NCI-H1694 (cell line): Measurements from ENCODE around the gene LSM14A.
"Not testable (repeated sequence)": the region's sequence is repeated elsewhere in the genome, so short reads cannot be mapped to it uniquely, and the experiment has no call there.

Experiments used
- DNase-seq: peaks from one replicate; lab custom pipeline; 2025; lab: John Stamatoyannopoulos, UW

Gene LSM14A

DNA sequence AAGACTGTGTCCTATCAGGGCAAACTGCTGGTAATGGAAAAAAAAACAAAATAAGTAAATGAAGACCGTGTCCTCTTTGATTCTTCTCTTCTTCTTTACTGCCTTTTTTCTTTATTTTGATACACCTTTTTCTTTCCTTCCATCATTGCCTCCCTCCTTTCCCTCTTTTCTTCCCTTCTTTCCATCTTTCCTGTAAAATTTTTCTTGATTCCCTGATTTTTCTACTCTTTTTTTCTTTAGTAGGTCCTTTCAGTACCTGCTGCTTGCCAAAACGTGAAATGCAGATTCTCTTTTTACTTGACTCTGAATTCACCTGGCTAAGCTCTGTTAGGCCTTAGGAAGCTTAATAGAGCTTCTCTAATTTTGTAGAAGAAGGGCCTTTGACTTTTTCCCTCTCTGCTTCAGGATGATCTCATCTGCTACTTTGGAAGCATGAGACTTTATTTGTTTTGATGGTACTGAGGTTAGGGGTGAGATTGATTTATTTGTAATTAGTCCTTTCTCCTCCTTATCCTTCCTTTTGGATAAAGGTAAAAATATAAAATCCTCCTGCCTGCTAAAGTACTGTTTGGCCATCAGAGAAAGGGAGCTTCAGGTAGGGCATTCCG is 19.2 kb downstream of the LSM14A start:
- no peak for DNase-seq

GRCh38 chr19:34193439-34193838 is 21.1 kb downstream of the LSM14A start:
- no peak for DNase-seq

GRCh38 chr19:34193876-34194275 is 21.6 kb downstream of the LSM14A start:
- DNase-seq = no peak

DNA sequence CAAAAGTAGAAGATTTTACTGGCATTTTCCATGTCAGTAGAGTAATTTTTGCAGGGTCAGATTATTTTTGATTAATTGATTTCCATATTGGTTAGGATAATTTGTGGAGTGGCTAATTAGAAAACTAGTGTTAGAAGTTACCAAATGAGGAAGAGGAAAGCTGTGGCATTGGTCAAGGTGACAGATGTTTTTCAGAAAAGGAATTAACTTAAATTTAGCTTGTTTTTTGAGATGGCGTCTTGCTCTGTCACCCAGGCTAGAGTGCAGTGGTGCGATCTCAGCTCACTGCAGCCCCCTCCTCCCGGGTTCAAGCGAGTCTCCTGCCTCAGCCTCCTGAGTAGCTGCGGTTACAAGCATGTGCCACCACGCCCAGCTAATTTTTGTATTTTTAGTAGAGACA is 28.8 kb downstream of the LSM14A start:
- DNase-seq = no peak

DNA sequence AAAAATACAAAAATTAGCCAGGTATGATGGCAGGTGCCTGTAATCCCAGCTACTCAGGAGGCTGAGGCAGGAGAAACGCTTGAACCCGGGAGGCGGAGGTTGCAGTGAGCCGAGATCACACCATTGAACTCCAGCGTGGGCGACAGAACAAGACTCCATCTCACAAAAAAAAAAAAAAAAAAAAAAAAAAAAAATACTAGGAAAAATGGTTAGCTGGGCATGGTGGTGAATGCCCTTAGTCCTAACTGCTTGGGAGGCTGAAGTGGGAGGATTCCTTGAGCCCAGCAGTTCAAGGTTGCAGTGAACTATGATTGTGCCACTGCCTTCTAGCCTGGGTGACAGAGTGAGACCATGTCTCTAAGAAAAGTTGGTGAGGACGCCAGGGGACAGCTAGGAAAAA is 33.0 kb downstream of the LSM14A start:
- DNase-seq = not testable (repeated sequence)

DNA sequence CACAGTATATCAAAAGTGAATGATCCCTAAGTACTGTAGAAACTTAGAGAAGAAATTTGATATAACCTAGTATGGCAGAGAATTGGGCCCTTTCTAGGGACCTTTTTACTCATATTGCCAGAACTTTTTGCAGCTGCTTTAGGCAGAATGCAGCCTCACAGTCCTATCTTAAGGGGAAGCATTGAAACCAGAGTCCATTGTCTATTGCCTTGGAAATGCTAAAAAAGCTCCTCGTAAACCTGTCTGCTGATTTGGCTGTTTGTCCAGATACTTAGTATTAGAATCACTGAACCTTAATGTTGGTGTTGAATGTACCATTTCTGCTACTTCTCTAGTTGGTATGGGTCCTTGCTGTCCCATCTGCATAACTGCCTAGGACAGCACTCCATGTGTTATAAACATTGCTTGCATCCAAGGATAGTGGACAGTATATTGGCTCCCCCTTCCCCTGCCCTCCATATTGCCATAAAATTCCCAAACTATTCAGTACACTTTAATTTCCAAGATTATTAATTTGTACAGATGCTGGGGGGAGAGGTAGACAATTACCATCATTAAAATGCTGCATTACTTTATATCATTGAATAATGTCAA is 36.1 kb downstream of the LSM14A start:
- no peak for DNase-seq

GRCh38 chr19:34209726-34210125 is 37.4 kb downstream of the LSM14A start:
- DNase-seq = no peak

- no peak for DNase-seq
Measured at GRCh38 chr19:34213283-34213682, 41.0 kb downstream of the LSM14A start.

DNA sequence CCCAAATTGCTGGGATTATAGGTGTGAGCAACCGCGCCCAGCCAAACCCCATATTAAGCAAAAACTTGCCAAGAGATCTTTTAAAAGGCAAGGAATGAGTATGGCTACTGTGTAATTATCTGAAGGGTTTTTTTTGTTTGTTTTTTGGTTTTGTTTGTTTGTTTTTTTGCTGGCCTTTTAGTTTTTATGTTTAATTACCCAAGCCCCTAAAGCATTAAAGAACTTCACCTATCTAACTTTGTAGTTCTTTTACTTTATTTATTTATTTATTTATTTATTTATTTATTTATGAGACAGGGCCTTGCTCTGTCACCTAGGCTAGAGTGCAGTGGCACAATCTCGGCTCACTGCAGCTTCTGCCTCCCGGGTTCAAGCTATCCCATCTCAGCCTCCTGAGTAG is 41.7 kb downstream of the LSM14A start:
- no peak for DNase-seq

- no peak for DNase-seq
Measured at GRCh38 chr19:34215006-34215665, 42.8 kb downstream of the LSM14A start.

DNA sequence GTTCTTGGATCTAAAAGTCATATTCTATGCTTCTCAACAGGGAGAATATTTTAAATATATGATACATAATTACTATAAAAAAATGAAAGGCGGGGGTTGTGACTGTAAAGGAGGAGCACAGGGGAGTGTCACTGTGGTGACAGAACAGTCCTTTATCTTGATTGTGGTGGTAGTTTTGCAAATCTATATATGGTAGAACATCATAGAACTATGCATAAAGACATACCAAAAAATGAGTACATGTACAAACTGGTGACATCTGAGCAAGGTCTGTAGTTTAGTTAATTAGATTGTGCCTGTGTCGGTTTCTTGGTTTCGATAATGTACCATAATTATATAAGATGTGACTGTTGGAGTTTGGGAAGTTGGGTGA is 43.3 kb downstream of the LSM14A start:
- no peak for DNase-seq

DNA sequence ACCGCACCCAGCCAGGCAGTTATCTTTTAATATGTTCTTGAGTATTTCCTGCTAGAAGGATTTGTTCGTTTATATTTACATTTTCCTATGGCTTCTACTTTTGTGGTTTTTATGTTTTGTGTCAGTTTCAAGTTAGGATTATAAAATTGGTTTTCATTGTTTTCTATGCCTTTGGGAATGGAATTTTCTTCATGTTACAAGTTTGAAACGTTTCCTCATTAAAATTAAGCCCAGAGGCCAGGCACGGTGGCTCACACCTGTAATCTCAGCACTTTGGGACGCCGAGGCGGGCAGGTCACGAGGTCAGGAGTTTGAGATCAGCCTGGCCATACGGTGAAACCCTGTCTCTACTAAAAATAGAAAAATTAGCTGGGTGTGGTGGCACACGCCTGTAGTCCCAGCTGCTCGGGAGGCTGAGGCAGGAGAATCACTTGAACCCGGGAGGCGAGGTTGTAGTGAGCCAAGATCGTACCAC is 44.5 kb downstream of the LSM14A start:
- not testable (repeated sequence) for DNase-seq

- DNase-seq = peak; percentile 75
Measured at GRCh38 chr19:34217952-34218817, 45.9 kb downstream of the LSM14A start.

GRCh38 chr19:34218818-34219164 is 46.5 kb downstream of the LSM14A start:
- no peak for DNase-seq

- peak; percentile 68 for DNase-seq
Measured at GRCh38 chr19:34220472-34221063, 48.3 kb downstream of the LSM14A start.

DNA sequence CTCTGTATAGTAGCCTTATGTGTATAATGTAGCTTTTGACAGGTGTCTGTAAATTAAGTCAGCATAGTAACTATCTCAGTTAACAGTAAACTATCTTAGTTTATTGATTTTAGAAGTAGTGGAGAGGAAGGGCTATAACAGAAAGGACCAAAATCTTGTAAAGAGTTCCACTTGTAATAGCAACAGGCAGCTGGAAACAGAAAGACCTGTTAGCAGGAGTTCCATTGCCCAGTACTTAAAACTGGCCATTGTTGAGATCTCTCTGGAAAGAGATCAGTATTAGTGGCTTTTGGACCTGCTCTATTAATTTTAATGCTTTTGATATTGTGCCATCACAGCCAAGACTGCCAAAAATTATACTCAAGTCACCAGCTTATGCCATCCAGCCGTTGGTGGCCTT is 50.1 kb downstream of the LSM14A start:
- DNase-seq = no peak

- no peak for DNase-seq
Measured at GRCh38 chr19:34224996-34225658, 52.8 kb downstream of the LSM14A start.

DNA sequence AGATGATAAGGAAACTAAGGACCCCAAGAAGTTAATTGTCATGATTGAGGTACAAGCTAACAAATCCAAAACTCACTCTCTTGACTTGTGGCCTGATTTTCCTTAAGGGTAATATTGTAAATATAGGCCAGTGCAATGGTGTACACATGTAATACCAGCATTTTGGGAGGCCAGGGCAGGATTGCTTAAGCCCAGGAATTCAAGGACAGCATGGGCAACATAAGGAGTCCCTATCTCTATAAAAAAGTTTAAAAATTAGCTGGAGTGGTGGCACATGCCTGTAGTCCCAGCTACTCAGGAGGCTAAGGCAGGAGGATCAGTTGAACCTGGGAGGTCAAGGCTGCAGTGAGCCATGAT is 53.3 kb downstream of the LSM14A start:
- DNase-seq = no peak

- no peak for DNase-seq
Measured at GRCh38 chr19:34226036-34226435, 53.7 kb downstream of the LSM14A start.

DNA sequence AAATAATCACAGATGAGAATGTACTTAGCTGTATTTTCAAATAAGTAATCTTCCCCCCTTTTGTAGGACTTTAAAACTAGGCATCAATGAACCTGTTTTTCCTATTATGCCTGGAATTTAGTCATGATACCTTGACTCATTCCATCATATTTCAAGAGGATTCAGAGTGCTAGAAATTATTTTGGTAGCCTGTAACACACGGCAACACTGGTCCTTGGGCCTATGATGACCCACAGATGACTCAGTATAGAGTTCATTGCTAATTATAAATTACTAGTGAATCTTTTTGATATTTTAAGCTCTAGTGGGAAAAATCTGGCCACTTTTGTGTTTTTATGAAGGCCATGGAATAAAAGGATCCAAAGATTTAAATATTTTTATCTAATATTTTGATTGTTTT is 56.0 kb downstream of the LSM14A start:
- no peak for DNase-seq

DNA sequence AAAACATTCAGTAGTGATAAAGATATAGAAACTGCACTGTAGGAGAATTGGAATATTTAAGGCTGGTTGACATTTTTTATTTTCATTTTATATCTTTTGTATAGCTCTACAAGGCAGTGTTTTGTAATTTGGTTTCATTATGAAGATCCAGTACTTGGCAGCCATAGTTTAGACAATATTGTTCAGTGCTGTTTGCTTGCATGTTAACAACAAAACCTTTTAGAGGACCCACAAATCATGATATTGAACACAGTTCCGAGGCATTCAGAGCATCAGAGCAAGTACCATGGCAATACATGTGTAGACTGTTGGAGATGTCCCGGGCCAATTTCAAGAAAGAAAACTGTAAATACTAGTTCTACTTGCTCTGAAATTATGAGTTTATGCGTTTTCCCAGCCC is 56.5 kb downstream of the LSM14A start:
- DNase-seq = no peak

- no peak for DNase-seq
Measured at GRCh38 chr19:34229721-34230120, 57.4 kb downstream of the LSM14A start.
